DOHH2 (cell line): ENCODE results near the gene INPP4A.

Experiments
- H3F3A ChIP-seq: fragments of 200-600 bp; sonication (generic), shearing (Covaris generic); 2 replicates; pipeline ENCODE4 v1.6.0; 2016; ENCODE audit warnings: antibody characterized with exemption, mild to moderate bottlenecking; ENCODE audit not compliant: control insufficient read depth, insufficient read depth
- H3K27ac ChIP-seq: fragments of 200-600 bp; sonication (generic); 2 replicates; pipeline ENCODE4 v1.5.1; 2014; ENCODE audit warnings: low read depth, mild to moderate bottlenecking, low read length, moderate library complexity
- H3K27me3 ChIP-seq: fragments of 200-600 bp; sonication (generic); 2 replicates; pipeline ENCODE4 v1.6.1; 2014; ENCODE audit warnings: mild to moderate bottlenecking, low read length, mixed read lengths; ENCODE audit not compliant: control insufficient read depth
- H3K36me3 ChIP-seq: fragments of 200-600 bp; sonication (generic); 2 replicates; pipeline ENCODE4 v1.6.1; 2014; ENCODE audit warnings: mild to moderate bottlenecking, low read length, moderate library complexity, mixed read lengths; ENCODE audit not compliant: control insufficient read depth
- H3K4me1 ChIP-seq: fragments of 200-600 bp; sonication (generic); 2 replicates; pipeline ENCODE4 v1.6.1; 2014; ENCODE audit warnings: mild to moderate bottlenecking, low read length, mixed read lengths; ENCODE audit not compliant: control insufficient read depth
- H3K4me2 ChIP-seq: fragments of 200-600 bp; sonication (generic); 2 replicates; pipeline ENCODE4 v1.6.0; 2014; ENCODE audit warnings: mild to moderate bottlenecking, low read length, moderate library complexity
- H3K4me3 ChIP-seq: fragments of 200-600 bp; sonication (generic); 2 replicates; pipeline ENCODE4 v1.5.1; 2014; ENCODE audit warnings: mild to moderate bottlenecking, low read length, mixed read lengths
- H3K79me2 ChIP-seq: fragments of 200-600 bp; sonication (generic); 2 replicates; pipeline ENCODE4 v1.6.1; 2014; ENCODE audit warnings: mild to moderate bottlenecking, low read length, mixed read lengths; ENCODE audit not compliant: control insufficient read depth
- H3K9me2 ChIP-seq: fragments of 200-600 bp; sonication (generic); replicated peaks from 2 replicates; pipeline ENCODE4 v1.6.1; 2014; ENCODE audit warnings: mild to moderate bottlenecking, low read length, mixed read lengths; ENCODE audit not compliant: control insufficient read depth
- H3K9me3 ChIP-seq: fragments of 200-600 bp; sonication (generic); 2 replicates; pipeline ENCODE4 v1.6.1; 2014; ENCODE audit warnings: antibody characterized with exemption, low read length, mixed read lengths; ENCODE audit not compliant: control insufficient read depth, insufficient read depth
- H4K20me1 ChIP-seq: fragments of 200-600 bp; sonication (generic); 2 replicates; pipeline ENCODE4 v1.6.0; 2014; ENCODE audit warnings: low read depth, mild to moderate bottlenecking, antibody characterized with exemption, low read length, moderate library complexity; ENCODE audit not compliant: control insufficient read depth, insufficient read depth
- CTCF ChIP-seq: fragments of 200-600 bp; sonication (generic); IDR thresholded peaks from one replicate; pipeline ENCODE4 v1.5.1; 2014; ENCODE audit warnings: antibody characterized with exemption, mild to moderate bottlenecking, low read depth, low read length; ENCODE audit not compliant: poor library complexity, severe bottlenecking
- EZH2phosphoT487 ChIP-seq: fragments of 200-600 bp; sonication (generic); IDR thresholded peaks from 2 replicates; pipeline ENCODE4 v1.6.1; 2017; ENCODE audit warnings: borderline replicate concordance, mild to moderate bottlenecking, antibody characterized with exemption, low read length, moderate library complexity, mixed read lengths

Gene INPP4A

GRCh38 chr2:98520806-98521205, 76.1 kb downstream of the INPP4A start:
- Histone ChIP-seq H3K9me3 (no peaks in the 10 kb centered on the region), H3K79me2 (no peaks in the 10 kb centered on the region)
- no peak for TF ChIP-seq CTCF

GRCh38 chr2:98521266-98521665, 76.6 kb downstream of the INPP4A start:
- H3K79me2 ChIP-seq, result no peaks in the 10 kb centered on the region
- H3K4me2 ChIP-seq, result no peak overlapping the region
- H3K4me3 ChIP-seq, result no peak overlapping the region
- no peaks in the 10 kb centered on the region for H3F3A ChIP-seq
- H3K27ac ChIP-seq, result no peak overlapping the region
- H3K9me2 ChIP-seq, result no peaks in the 10 kb centered on the region
- H3K36me3 ChIP-seq, result no peaks in the 10 kb centered on the region
- H3K27me3 ChIP-seq, result no peaks in the 10 kb centered on the region
- TF ChIP-seq CTCF (no peak), EZH2phosphoT487 (no peak)
- H3K9me3 ChIP-seq, result no peaks in the 10 kb centered on the region
- H3K4me1 ChIP-seq, result no peaks in the 10 kb centered on the region
- no peaks in the 10 kb centered on the region for H4K20me1 ChIP-seq

More at GRCh38 chr2:98520806-98521205, 76.1 kb downstream of the INPP4A start:
- H3K4me1 ChIP-seq, result no peaks in the 10 kb centered on the region
- H3F3A ChIP-seq, result no peaks in the 10 kb centered on the region
- H3K27me3 ChIP-seq, result no peaks in the 10 kb centered on the region
- no peaks in the 10 kb centered on the region for H4K20me1 ChIP-seq
- H3K9me2 ChIP-seq, result no peaks in the 10 kb centered on the region
- H3K4me2 ChIP-seq, result no peak overlapping the region
- no peak overlapping the region for H3K4me3 ChIP-seq
- no peaks in the 10 kb centered on the region for H3K36me3 ChIP-seq
- H3K27ac ChIP-seq, result no peak overlapping the region

- no peaks in the 10 kb centered on the region for H3K9me2 ChIP-seq
- no peaks in the 10 kb centered on the region for H3K27me3 ChIP-seq
- TF ChIP-seq CTCF, result no peak
- TF ChIP-seq EZH2phosphoT487, result no peak
- no peak overlapping the region for H3K27ac ChIP-seq
- H3K4me2 ChIP-seq, result no peak overlapping the region
- no peaks in the 10 kb centered on the region for H4K20me1 ChIP-seq
- H3K9me3 ChIP-seq, result no peaks in the 10 kb centered on the region
- H3K36me3 ChIP-seq, result no peaks in the 10 kb centered on the region
- no peak overlapping the region for H3K4me3 ChIP-seq
- H3K4me1 ChIP-seq, result no peaks in the 10 kb centered on the region
- no peaks in the 10 kb centered on the region for H3K79me2 ChIP-seq
- no peaks in the 10 kb centered on the region for H3F3A ChIP-seq
Observed at GRCh38 chr2:98522854-98523253, 78.2 kb downstream of the INPP4A start.

- TF ChIP-seq CTCF (no peak), EZH2phosphoT487 (no peak)
- Histone ChIP-seq H3K9me2 (no peaks in the 10 kb centered on the region), H3K79me2 (no peaks in the 10 kb centered on the region), H3K4me1 (no peaks in the 10 kb centered on the region), H3K36me3 (no peaks in the 10 kb centered on the region), H3K4me2 (no peak overlapping the region), H3F3A (no peaks in the 10 kb centered on the region), H4K20me1 (no peaks in the 10 kb centered on the region), H3K27ac (no peak overlapping the region), H3K9me3 (no peaks in the 10 kb centered on the region), H3K27me3 (no peaks in the 10 kb centered on the region), H3K4me3 (no peak overlapping the region)
Observed at GRCh38 chr2:98524168-98524567, 79.5 kb downstream of the INPP4A start.
